DMS 273 (cell line): ENCODE data around the gene KRTAP12-3.
"Not testable (repeated sequence)": the region's sequence is repeated elsewhere in the genome, so short reads cannot be mapped to it uniquely, and the experiment has no call there.

Experiments used
- DNase-seq: peaks from one replicate; lab custom pipeline; 2025; ENCODE audit not compliant: unreplicated experiment; lab: John Stamatoyannopoulos, UW

Gene KRTAP12-3, protein sequence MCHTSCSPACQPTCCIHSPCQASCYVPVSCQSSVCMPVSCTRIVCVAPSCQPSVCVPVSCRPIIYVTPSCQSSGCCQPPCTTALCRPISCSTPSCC

DNA sequence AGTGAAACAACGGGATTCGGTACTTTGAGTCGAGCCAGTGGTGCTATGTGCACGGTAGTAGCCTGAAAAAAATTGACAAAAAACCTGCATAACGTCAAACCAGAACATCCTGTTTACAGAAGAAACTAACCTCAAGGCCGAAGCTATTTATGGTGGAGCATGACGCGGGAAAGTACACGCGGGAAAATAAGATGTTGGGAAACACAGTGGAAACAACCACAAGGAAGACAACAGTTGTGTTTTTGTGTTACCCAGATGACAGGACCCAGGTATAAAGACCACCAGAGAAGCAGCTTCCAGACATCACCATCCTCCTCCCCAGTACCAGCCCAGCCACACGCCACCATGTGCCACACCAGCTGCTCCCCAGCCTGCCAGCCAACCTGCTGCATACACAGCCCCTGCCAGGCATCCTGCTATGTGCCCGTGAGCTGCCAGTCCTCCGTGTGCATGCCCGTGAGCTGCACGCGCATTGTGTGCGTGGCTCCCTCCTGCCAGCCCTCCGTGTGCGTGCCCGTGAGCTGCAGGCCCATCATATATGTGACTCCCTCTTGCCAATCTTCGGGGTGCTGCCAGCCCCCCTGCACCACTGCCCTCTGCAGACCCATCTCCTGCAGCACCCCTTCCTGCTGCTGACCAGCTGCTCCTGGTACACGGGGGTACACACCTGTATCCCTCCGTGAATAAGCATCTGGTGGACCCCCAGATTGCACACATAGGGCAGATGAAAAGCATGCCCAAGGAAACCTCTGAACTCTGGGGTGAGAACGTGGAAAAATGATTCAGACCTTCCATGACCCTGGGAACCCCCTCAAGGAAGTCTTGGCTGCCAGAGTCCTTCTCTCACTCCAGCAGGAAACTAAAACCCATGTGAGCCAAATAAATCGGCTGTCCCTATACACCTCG lies at the start of gene KRTAP12-3:
Gene KRTAP12-3, plus strand, starts transcription at position 298 of the 906 bp plus-strand sequence. Its CDS starts 48 bp downstream, at position 346.
- DNase-seq, result peak; percentile 63

DNA sequence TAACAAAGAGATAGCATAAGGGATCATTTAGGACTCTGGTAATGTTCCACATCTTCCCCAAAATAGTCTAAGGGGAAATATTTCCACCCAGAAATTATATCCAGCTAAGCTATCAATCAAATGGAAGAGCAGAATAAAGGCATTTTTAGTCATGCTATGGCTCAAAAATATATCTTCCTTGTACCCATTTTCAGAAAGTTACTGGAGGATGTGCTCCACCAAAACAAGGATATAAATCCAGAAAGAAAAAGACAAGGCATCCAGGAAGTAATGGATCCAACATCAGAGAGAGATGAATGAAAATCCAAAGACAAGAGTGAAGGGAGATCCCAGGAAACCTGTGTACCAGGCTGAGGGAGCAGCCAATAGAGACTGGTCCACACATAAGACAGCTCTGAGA lies 48.5 kb upstream of the KRTAP12-3 start:
- DNase-seq, result no peak

DNA sequence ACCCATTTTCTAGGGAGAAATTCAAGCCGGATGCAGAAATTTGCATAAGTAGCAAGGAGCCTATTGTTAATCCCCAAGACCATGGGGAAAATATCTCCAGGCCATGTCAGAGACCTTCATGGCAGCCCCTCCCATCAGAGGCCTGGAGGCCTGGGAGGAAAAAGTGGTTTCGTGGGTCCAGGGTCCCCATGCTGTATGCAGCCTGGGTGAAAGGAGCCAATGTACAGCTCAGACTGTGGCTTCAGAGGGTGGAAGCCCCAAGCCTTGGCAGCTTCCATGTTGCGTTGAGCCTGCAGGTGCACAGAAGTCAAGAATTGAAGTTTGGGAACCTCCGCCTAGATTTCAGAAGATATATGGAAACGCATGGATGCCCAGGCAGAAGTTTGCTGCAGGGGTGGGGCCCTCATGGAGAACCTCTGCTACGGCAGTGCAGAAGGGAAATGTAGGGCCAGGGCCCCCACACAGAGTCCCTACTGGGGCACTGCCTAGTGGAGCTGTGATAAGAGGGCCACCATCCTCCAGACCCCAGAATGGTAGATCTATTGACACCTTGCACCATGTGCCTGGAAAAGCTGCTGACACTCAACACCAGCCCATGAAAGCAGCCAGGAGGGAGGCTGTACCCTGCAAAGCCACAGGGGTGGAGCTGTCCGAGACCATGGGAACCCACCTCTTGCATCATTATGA lies 47.4 kb upstream of the KRTAP12-3 start:
- not testable (repeated sequence) for DNase-seq

DNA sequence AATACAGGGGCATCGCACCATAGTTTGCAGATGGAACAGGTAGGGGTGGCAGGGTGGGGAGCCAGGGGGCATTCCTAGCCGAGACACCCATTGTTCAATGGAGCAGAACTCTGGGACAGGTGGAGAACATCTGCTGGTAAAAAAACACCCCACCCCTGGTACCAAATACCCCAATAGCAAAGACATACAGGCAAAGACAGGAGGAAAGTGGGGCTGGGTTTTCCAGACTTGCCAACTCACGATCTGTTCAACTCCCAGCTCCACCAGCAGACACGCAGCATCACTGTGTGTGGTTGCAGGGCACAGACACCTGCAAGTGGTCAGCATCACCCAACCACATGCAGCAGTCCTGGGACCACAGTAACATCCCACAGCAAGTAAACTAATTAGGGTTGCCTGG lies 46.2 kb upstream of the KRTAP12-3 start:
- DNase-seq, result no peak

DNA sequence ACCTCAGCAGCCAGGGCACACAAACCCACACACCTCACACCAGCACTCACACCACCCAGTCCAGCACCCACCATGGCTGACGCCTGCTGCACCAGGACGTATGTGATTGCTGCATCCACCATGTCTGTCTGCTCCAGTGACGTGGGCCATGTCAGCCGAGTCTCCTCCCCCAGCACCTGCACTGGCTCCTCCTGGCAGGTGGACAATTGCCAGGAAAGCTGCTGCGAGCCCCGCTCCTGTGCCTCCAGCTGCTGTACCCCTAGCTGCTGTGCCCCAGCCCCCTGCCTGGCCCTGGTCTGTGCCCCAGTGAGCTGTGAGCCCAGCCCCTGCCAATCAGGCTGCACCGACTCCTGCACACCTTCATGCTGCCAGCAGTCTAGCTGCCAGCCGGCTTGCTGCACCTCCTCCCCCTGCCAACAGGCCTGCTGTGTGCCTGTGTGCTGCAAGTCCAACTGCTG lies 45.7 kb upstream of the KRTAP12-3 start, which contains the start of gene KRTAP10-8:
Gene KRTAP10-8, plus strand, starts transcription at position 51 of the 458 bp plus-strand sequence. Its CDS starts 22 bp downstream, at position 73.
- DNase-seq, result peak; percentile 44

DNA sequence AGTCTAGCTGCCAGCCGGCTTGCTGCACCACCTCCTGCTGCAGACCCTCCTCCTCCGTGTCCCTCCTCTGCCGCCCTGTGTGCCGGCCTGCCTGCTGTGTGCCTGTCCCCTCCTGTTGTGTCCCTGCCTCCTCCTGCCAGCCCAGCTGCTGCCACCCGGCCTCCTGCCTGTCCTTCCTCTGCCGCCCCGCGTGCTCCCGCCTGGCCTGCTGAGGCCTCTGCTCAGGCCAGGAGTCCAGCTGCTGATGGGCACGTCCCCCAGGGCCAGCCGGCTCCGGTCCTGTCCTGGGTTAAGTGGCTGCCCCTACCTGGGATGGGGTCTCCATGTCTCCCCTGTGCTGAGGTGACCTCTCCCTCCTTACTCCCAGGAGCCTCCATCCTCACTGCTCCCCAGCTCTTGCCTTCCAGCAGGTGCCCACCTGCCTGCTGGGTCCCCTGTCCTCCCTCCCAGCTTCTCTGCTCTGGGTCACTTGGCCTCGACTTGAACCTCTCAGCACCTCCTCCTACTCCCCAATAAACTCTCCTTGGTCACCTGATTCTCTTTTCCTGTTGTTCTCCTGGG lies 45.0 kb upstream of the KRTAP12-3 start:
- no peak for DNase-seq

- no peak for DNase-seq
Measured at GRCh38 chr21:44613386-44614155, 44.2 kb upstream of the KRTAP12-3 start.

DNA sequence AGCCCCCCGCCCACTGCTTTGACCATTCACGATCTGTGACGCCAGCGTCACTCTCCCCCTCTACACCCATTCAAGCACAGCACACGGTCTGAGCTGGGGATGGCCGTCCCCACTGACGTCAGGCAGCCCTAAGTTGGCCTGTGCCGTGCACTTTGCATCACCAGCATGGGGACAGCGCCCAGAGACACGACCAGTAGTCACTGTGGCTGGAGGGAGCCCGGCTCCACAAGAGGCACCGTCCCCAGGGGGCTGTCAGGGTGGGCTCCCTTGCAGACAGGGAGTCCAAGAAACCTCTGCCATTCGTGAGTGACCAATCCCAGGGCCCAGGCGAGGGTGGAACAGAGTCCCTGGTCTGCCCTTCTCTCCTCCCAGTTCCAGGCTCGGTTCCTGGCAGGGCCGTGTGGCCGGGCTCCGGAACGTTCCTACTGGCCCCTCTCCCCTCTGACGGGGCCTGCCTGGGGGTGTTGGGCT lies 43.5 kb upstream of the KRTAP12-3 start:
- no peak for DNase-seq

DNA sequence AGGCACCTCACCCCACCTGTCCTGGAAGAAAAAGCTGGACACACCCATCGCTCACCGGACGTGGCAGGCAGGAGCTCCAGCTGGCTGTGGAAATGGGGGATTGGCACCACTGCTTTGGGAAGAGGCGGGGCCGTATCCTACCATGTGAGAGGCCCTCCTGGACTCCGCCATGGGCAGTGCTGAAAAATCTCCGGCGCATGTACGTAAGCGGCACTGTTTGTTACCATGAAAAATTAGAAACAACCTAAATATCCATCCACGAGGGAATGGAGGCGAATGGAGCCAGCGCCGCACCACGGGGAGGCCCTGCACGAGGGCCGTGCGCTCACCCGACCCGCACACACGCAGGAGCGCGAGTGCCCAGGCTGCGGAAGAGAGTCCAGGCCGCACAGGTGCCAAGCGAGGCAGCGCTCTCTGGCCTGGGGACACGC lies 42.8 kb upstream of the KRTAP12-3 start:
- no peak for DNase-seq

DNA sequence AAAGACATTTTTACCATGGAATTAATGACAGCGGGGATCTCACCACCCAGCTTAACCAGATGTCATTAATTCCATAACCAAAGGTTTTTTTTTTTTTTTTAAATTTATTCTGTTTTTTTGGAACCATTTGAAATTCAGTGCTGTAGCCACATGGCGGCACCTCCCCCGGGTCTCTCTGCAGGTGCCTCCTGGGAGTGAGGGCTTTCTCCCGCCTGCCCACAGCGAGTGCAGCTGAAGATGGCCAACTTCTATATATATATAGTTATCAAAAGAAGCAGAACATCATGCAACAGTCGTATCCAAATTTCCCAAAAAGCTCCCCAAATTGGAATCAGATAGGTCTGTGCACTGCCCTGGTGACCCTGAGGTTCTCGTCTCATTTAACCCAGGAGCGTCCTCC lies 42.3 kb upstream of the KRTAP12-3 start:
- DNase-seq, result no peak

DNA sequence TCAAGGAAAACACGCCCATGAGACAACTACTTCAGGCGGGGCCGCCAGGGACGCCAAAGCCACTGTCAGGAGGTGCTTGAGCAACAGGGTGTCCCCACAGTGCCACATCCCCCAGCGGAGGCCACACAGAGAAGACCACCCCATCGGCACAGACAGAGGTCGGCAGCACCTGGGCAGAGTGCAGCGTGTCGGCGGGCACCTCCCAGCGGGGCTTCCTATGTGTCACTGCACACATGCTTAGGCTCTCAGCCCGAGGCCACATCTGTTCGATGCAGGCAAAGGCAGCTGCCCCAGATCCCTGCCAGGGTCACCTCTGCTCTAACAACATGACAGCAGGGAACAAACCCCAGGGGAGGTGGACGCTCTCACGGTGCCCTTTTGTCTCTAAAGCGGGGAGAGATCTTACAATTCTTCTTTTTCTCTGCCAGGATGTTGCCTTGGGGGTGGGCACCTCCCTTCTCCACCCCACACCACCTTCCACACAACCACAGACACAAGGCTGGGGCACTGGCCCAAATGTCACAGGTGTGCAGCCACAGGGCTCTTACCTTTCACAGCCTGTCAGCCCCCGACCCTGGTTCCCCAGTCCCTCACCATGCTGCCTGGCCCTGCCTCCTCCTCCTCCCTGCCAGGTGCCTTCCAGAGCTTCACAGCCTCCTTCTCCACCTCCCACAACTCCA lies 41.7 kb upstream of the KRTAP12-3 start:
- DNase-seq, result peak; percentile 59

GRCh38 chr21:44616591-44616926 lies 41.2 kb upstream of the KRTAP12-3 start:
- no peak for DNase-seq

- DNase-seq, result no peak
Measured at GRCh38 chr21:44617071-44617501, 40.6 kb upstream of the KRTAP12-3 start.

- no peak for DNase-seq
Measured at GRCh38 chr21:44618504-44618903, 39.2 kb upstream of the KRTAP12-3 start.

DNA sequence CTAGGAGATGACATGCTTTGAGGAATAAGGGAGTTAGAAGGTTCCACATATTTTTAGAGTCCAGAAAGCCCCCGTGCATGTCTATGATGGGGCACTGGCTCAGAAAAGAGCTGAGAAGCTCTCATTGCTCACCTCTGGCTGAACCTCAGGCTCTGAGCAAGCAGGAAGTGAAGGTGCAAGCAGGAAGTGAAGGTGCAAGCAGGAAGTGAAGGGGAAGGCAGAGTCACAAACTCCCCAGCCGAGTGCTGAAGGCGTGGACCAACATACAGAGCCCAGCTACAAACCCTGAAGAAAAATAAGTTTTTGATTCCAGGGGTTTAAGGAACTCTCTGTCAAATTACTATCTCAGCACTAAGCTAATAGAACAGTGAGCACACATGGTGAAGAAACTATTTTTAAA lies 38.8 kb upstream of the KRTAP12-3 start:
- no peak for DNase-seq

GRCh38 chr21:44619886-44620285 lies 37.8 kb upstream of the KRTAP12-3 start:
- no peak for DNase-seq

- no peak for DNase-seq
Measured at GRCh38 chr21:44623575-44623974, 34.2 kb upstream of the KRTAP12-3 start.

- no peak for DNase-seq
Measured at GRCh38 chr21:44625756-44626155, 32.0 kb upstream of the KRTAP12-3 start.

GRCh38 chr21:44626262-44626661 lies 31.5 kb upstream of the KRTAP12-3 start:
- no peak for DNase-seq

- DNase-seq, result no peak
Measured at GRCh38 chr21:44626673-44627143, 31.0 kb upstream of the KRTAP12-3 start, which contains the start of gene KRTAP10-9. KRTAP10-9 (plus strand) TSS chr21:44627093; CDS start chr21:44627172, 79 bp downstream.
